Fibroblast of pulmonary artery (primary cell): ENCODE measurements around the gene FTO.

Source experiments
- DNase-seq: peaks from one replicate; pipeline ENCODE4 v3.0.0-alpha.2; 2010; ENCODE audit warnings: low read depth
- H3K4me3 ChIP-seq: replicated peaks from 2 replicates; pipeline ENCODE4 v1.5.1; 2011; ENCODE audit warnings: low read depth, mild to moderate bottlenecking, control low read depth, low read length, moderate library complexity
- CTCF ChIP-seq: IDR thresholded peaks from 2 replicates; pipeline ENCODE4 v1.5.1; 2011; ENCODE audit warnings: mild to moderate bottlenecking, control low read depth, low read length, inconsistent platforms; ENCODE audit errors: missing control alignments

Gene FTO

GRCh38 chr16:54009464-54010176 lies 305.7 kb downstream of the FTO start:
- TF ChIP-seq CTCF, result no peak
- H3K4me3 ChIP-seq, result no peak overlapping the region
- no peak for DNase-seq

GRCh38 chr16:54015147-54015546 lies 311.2 kb downstream of the FTO start:
- no peak for TF ChIP-seq CTCF
- no peak for DNase-seq
- H3K4me3 ChIP-seq, result no peak overlapping the region

GRCh38 chr16:54022362-54022761 lies 318.4 kb downstream of the FTO start:
- no peak for DNase-seq
- no peak for TF ChIP-seq CTCF
- no peak overlapping the region for H3K4me3 ChIP-seq

- peak; percentile 28 for DNase-seq
Observed at GRCh38 chr16:54026456-54026855, 322.5 kb downstream of the FTO start.

GRCh38 chr16:54027062-54027461 lies 323.1 kb downstream of the FTO start:
- no peak for TF ChIP-seq CTCF
- peak; percentile 69 for DNase-seq
- peak overlapping the region; percentile 2 for H3K4me3 ChIP-seq

More at GRCh38 chr16:54026456-54026855, 322.5 kb downstream of the FTO start:
- TF ChIP-seq CTCF, result no peak
- no peak overlapping the region for H3K4me3 ChIP-seq

GRCh38 chr16:54027558-54027957 lies 323.6 kb downstream of the FTO start:
- no peak for TF ChIP-seq CTCF
- peak overlapping the region; percentile 2 for H3K4me3 ChIP-seq
- DNase-seq, result peak; percentile 59

- H3K4me3 ChIP-seq, result no peak overlapping the region
- TF ChIP-seq CTCF, result no peak
- no peak for DNase-seq
Observed at GRCh38 chr16:54027995-54028394, 324.0 kb downstream of the FTO start.
